Kidney glomerular epithelial cell (primary cell): ENCODE measurements around the gene CLDN14.

Source experiments
- DNase-seq: peaks from one replicate; lab custom pipeline; 2025; lab: John Stamatoyannopoulos, UW

Gene CLDN14

GRCh38 chr21:36479415-36480402 is at the start of gene CLDN14:
Gene CLDN14 (minus strand): TSS chr21:36480122. CDS start chr21:36461695, 18,427 bp downstream.
- DNase-seq: no peak

GRCh38 chr21:36528716-36529115 is 48.8 kb upstream of the CLDN14 start:
- DNase-seq: no peak

GRCh38 chr21:36527317-36527716 is 47.4 kb upstream of the CLDN14 start:
- DNase-seq: no peak

GRCh38 chr21:36526104-36526503 is 46.2 kb upstream of the CLDN14 start:
- no peak for DNase-seq

GRCh38 chr21:36524477-36524876 is 44.6 kb upstream of the CLDN14 start:
- DNase-seq: no peak

- no peak for DNase-seq
Observed at GRCh38 chr21:36522219-36522808, 42.4 kb upstream of the CLDN14 start.

- no peak for DNase-seq
Observed at GRCh38 chr21:36518883-36519492, 39.1 kb upstream of the CLDN14 start.

GRCh38 chr21:36517366-36518075 is 37.6 kb upstream of the CLDN14 start:
- DNase-seq: no peak

GRCh38 chr21:36516281-36516680 is 36.4 kb upstream of the CLDN14 start:
- no peak for DNase-seq

- DNase-seq: no peak
Observed at GRCh38 chr21:36513430-36513829, 33.5 kb upstream of the CLDN14 start.

GRCh38 chr21:36512971-36513370 is 33.0 kb upstream of the CLDN14 start:
- no peak for DNase-seq

- no peak for DNase-seq
Observed at GRCh38 chr21:36511484-36512220, 31.7 kb upstream of the CLDN14 start.

GRCh38 chr21:36510911-36511310 is 31.0 kb upstream of the CLDN14 start:
- DNase-seq: no peak

GRCh38 chr21:36509973-36510664 is 30.2 kb upstream of the CLDN14 start:
- no peak for DNase-seq

GRCh38 chr21:36508948-36509347 is 29.0 kb upstream of the CLDN14 start:
- DNase-seq: no peak

GRCh38 chr21:36507397-36508018 is 27.6 kb upstream of the CLDN14 start:
- DNase-seq: no peak

GRCh38 chr21:36506482-36506881 is 26.6 kb upstream of the CLDN14 start:
- DNase-seq: no peak

GRCh38 chr21:36504067-36505058 is 24.4 kb upstream of the CLDN14 start:
- DNase-seq: peak; percentile 50

GRCh38 chr21:36502365-36502764 is 22.4 kb upstream of the CLDN14 start:
- no peak for DNase-seq
